Body of pancreas (tissue), 4 donors: ENCODE data around the gene HBD. TPM values are rescaled to one million over a fixed set of nuclear protein-coding genes. Genes with fewer than 3 reads are reported as not detected.

Experiments used
- ATAC-seq: fragments of 150-250 bp; one replicate; pipeline ENCODE4 v1.9.1; 2016
- DNase-seq, 4 donors: peaks; one replicate each; pipeline ENCODE4 v3.0.0-alpha.2; 2019
- H3K27ac ChIP-seq, 4 donors: fragments of 200-600 bp; sonication (generic); 1 replicate in 3 of 4; 2 replicates in 1 of 4; pipeline versions ENCODE4 v1.5.1 to v1.6.1; 2016 to 2019; ENCODE audit warnings: mild to moderate bottlenecking in 1 of 4, mixed read lengths in 1 of 4, moderate library complexity in 1 of 4
- H3K27me3 ChIP-seq, 2 donors: fragments of 200-600 bp; sonication (generic); one replicate each; pipeline ENCODE4 v1.6.0; 2016; ENCODE audit warnings: mild to moderate bottlenecking in 1 of 2
- H3K36me3 ChIP-seq, 2 donors: fragments of 200-600 bp; sonication (generic); replicated peaks in 1 of 2; 2 replicates each; pipeline ENCODE4 v1.5.1; 2016; ENCODE audit warnings: low read depth in 2 of 2; ENCODE audit not compliant: insufficient read depth in 1 of 2
- H3K4me1 ChIP-seq: fragments of 200-600 bp; sonication (generic); one replicate; pipeline ENCODE4 v1.6.0; 2016
- H3K4me3 ChIP-seq, 2 donors: fragments of 200-600 bp; sonication (generic); 1 replicate in 1 of 2; 2 replicates in 1 of 2; pipeline ENCODE4 v1.5.1; 2016 to 2019
- H3K9me3 ChIP-seq, 3 donors: fragments of 200-600 bp; sonication (generic); 1 replicate in 2 of 3; 2 replicates in 1 of 3; pipeline ENCODE4 v1.5.1; 2016
- POLR2A ChIP-seq, 3 donors: fragments of 450-650 bp; IDR thresholded peaks; one replicate each; pipeline ENCODE4 v1.6.1; 2016; ENCODE audit warnings: antibody characterized with exemption in 3 of 3, mild to moderate bottlenecking in 2 of 3
- WGBS, 2 donors: methylation state at CpG; one replicate each; pipeline ENCODE4 v1.1.5; 2017; 5-methylcytosine and 5-hydroxymethylcytosine counted together
- intact Hi-C: fragments of 100-400 bp; cut with DNase I; formaldehyde crosslinking; loops from one replicate; pipeline ENCODE4 v1.15.1; 2023
- total RNA-seq, 2 donors: library from RNA; depleted of rRNA; stranded (reverse); fragments of >200 nt; gene quantifications; one replicate each; pipeline ENCODE4 v1.1.0, GENCODE V29; 2016
- TF ChIP-seq, protein P1 (sequence below), 7 experiments: fragments of 450-650 bp in 4 of 7; fragments of 200-600 bp in 3 of 7; sonication (generic) in 3 of 7; IDR thresholded peaks; one replicate each; pipeline ENCODE4 v1.5.1; 2016 to 2019; ENCODE audit warnings: antibody characterized with exemption in 7 of 7

Gene HBD
- total RNA-seq, 2 donors from 2014 or later = not detected

DNA sequence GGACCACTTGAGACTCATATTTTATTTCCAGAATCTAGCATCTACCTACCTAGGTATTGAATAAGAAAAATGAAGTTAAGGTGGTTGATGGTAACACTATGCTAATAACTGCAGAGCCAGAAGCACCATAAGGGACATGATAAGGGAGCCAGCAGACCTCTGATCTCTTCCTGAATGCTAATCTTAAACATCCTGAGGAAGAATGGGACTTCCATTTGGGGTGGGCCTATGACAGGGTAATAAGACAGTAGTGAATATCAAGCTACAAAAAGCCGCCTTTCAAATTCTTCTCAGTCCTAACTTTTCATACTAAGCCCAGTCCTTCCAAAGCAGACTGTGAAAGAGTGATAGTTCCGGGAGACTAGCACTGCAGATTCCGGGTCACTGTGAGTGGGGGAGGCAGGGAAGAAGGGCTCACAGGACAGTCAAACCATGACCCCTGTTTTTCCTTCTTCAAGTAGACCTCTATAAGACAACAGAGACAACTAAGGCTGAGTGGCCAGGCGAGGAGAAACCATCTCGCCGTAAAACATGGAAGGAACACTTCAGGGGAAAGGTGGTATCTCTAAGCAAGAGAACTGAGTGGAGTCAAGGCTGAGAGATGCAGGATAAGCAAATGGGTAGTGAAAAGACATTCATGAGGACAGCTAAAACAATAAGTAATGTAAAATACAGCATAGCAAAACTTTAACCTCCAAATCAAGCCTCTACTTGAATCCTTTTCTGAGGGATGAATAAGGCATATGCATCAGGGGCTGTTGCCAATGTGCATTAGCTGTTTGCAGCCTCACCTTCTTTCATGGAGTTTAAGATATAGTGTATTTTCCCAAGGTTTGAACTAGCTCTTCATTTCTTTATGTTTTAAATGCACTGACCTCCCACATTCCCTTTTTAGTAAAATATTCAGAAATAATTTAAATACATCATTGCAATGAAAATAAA, 9.5 kb downstream of the HBD start:
- H3K4me1 ChIP-seq = no peaks in the 10 kb centered on the region
- 66 to 72% methylated on average over 6 of the region's 6 CpGs for WGBS, 2 donors
- H3K36me3 ChIP-seq = no peaks in the 10 kb centered on the region
- no peak for ATAC-seq
- DNase-seq = no peak
- intact Hi-C loops = no loop called here
- no peak overlapping the region for H3K4me3 ChIP-seq
- TF ChIP-seq POLR2A (IDR thresholded peaks at IDR 0.05) = no peak
- TF ChIP-seq, protein P1, sequence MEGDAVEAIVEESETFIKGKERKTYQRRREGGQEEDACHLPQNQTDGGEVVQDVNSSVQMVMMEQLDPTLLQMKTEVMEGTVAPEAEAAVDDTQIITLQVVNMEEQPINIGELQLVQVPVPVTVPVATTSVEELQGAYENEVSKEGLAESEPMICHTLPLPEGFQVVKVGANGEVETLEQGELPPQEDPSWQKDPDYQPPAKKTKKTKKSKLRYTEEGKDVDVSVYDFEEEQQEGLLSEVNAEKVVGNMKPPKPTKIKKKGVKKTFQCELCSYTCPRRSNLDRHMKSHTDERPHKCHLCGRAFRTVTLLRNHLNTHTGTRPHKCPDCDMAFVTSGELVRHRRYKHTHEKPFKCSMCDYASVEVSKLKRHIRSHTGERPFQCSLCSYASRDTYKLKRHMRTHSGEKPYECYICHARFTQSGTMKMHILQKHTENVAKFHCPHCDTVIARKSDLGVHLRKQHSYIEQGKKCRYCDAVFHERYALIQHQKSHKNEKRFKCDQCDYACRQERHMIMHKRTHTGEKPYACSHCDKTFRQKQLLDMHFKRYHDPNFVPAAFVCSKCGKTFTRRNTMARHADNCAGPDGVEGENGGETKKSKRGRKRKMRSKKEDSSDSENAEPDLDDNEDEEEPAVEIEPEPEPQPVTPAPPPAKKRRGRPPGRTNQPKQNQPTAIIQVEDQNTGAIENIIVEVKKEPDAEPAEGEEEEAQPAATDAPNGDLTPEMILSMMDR (IDR thresholded peaks at IDR 0.05) = no peak
- no peaks in the 10 kb centered on the region for H3K9me3 ChIP-seq
- H3K27me3 ChIP-seq = no peaks in the 10 kb centered on the region
- no peak overlapping the region for H3K27ac ChIP-seq

DNA sequence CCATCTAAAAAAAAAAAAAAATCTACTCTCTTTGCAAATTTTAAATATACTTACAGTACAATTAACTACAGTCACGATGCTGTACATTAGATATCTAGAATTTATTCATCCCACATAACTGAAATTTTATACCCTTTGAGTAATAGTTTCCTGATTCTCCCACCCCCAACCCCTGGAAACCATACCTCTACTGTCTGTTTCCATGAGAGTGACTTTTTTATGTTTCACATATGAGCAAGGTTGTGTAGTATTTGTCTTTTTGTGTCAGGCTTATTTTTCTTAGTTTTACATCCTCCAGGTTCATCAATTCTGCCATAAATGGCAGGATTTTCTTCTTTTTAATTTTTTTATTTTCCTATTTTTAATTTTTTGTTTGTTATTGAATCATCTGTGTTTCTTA, 10.6 kb downstream of the HBD start:
- ATAC-seq (no peak), DNase-seq (no peak)
- no peak for TF ChIP-seq POLR2A (IDR thresholded peaks at IDR 0.05)
- TF ChIP-seq, protein P1 (IDR thresholded peaks at IDR 0.05) = no peak
- Histone ChIP-seq H3K4me1 (no peaks in the 10 kb centered on the region), H3K36me3 (no peaks in the 10 kb centered on the region), H3K9me3 (no peaks in the 10 kb centered on the region), H3K4me3 (no peak overlapping the region), H3K27ac (no peak overlapping the region), H3K27me3 (no peaks in the 10 kb centered on the region)
- intact Hi-C loops = no loop called here
- 60 to 70% methylated on average over 1 of the region's 1 CpG for WGBS, 2 donors

DNA sequence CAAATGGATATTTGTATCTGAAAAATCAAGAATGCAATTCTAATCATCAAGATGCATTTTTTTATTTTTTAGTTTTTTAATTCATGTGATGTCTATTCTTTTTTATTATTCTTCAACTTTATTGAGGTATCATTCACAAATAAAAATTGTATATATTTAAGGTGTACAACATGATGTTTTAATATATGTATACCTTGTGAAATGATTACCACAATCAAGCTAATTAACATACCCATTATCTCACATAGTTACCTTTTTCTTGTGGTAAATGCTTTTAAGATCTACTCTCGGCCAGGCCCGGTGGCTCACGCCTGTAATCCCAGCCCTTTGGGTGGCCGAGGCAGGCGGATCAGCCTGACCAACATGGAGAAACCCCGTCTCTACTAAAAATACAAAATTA, 11.1 kb downstream of the HBD start:
- intact Hi-C loops = no loop called here
- no peaks in the 10 kb centered on the region for H3K36me3 ChIP-seq
- TF ChIP-seq, protein P1 (IDR thresholded peaks at IDR 0.05) = no peak
- TF ChIP-seq POLR2A (IDR thresholded peaks at IDR 0.05) = no peak
- no peaks in the 10 kb centered on the region for H3K27me3 ChIP-seq
- H3K27ac ChIP-seq = no peak overlapping the region
- H3K4me3 ChIP-seq = no peak overlapping the region
- no peak for ATAC-seq
- 82 to 87% methylated on average over 6 of the region's 6 CpGs for WGBS, 2 donors
- H3K9me3 ChIP-seq = no peaks in the 10 kb centered on the region
- no peak for DNase-seq
- H3K4me1 ChIP-seq = no peaks in the 10 kb centered on the region

DNA sequence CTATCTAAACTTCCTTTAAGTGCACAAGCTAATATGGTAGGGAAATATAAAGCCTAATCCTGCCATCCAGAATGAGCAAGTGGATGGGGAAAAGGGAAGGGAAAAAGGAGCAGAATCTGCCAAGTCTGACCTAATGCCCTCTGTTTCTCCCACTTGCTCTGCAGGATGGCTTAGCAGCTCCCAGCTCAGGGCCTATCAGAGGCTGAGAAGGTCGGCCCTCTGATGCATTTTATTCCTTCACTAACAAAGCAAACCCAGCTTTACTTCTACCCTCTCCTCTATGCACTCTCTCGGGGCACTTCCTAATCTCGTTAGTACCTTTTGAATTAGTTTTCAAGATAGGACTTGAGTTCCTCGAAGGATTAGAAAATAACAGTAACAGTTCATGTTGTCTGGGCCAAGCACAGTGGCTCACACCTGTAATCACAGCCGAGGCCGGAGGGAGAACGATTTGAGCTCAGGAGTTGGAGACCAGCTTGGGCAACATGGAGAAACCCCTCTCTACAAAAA, 23.9 kb downstream of the HBD start:
- no peaks in the 10 kb centered on the region for H3K4me1 ChIP-seq
- WGBS, 2 donors = 36% methylated on average over 7 of the region's 7 CpGs
- ATAC-seq = no peak
- no peak overlapping the region for H3K4me3 ChIP-seq
- no peaks in the 10 kb centered on the region for H3K36me3 ChIP-seq
- H3K27ac ChIP-seq = no peak overlapping the region
- H3K9me3 ChIP-seq = no peaks in the 10 kb centered on the region
- H3K27me3 ChIP-seq = no peaks in the 10 kb centered on the region
- intact Hi-C loops = no loop called here
- TF ChIP-seq, protein P1 (IDR thresholded peaks at IDR 0.05) = no peak
- TF ChIP-seq POLR2A (IDR thresholded peaks at IDR 0.05) = no peak
- no peak for DNase-seq
